Endodermal cell (in vitro differentiated cells): ENCODE data around the gene POSTN. TPM values are rescaled to one million over a fixed set of nuclear protein-coding genes. Genes with fewer than 3 reads are reported as not detected.

Experiments
- DNase-seq: peaks from one replicate; pipeline ENCODE4 v3.0.0-alpha.2; 2017
- H3K27ac ChIP-seq: 2 replicates; pipeline ENCODE4 v1.5.1; 2013; ENCODE audit warnings: mild to moderate bottlenecking, low read depth, low read length, moderate library complexity
- H3K27me3 ChIP-seq: 2 replicates; pipeline ENCODE4 v1.6.1; 2013; ENCODE audit warnings: mild to moderate bottlenecking, low read length, moderate library complexity; ENCODE audit not compliant: insufficient read depth, control insufficient read depth, poor library complexity, severe bottlenecking
- H3K36me3 ChIP-seq: 2 replicates; pipeline ENCODE4 v1.7.0; 2013; ENCODE audit warnings: mild to moderate bottlenecking, low read length, moderate library complexity; ENCODE audit not compliant: control insufficient read depth, insufficient read depth
- H3K4me1 ChIP-seq: one replicate; pipeline ENCODE4 v1.7.0; 2013; ENCODE audit warnings: low read length; ENCODE audit not compliant: control insufficient read depth, insufficient read depth
- H3K4me3 ChIP-seq: 2 replicates; pipeline ENCODE4 v1.5.1; 2013; ENCODE audit warnings: mild to moderate bottlenecking, low read length, moderate library complexity
- H3K9ac ChIP-seq: 2 replicates; pipeline ENCODE4 v1.6.1; 2013; ENCODE audit warnings: mild to moderate bottlenecking, low read length, moderate library complexity; ENCODE audit not compliant: poor library complexity, severe bottlenecking; ENCODE audit errors: extremely low read depth
- H3K9me3 ChIP-seq: 2 replicates; pipeline ENCODE4 v1.6.1; 2013; ENCODE audit warnings: mild to moderate bottlenecking, low read length, moderate library complexity; ENCODE audit not compliant: control insufficient read depth
- H3K27ac Mint-ChIP-seq: 2 replicates; pipeline ENCODE4 v1.8.0; 2020; ENCODE audit warnings: mixed read lengths
- H3K27me3 Mint-ChIP-seq: 2 replicates; pipeline ENCODE4 v1.8.0; 2021; ENCODE audit warnings: mild to moderate bottlenecking, mixed read lengths; ENCODE audit not compliant: insufficient read depth
- H3K36me3 Mint-ChIP-seq: 2 replicates; pipeline ENCODE4 v1.8.0; 2020; ENCODE audit warnings: low read depth, mixed read lengths
- H3K4me1 Mint-ChIP-seq: 2 replicates; pipeline ENCODE4 v1.8.0; 2020; ENCODE audit warnings: mixed read lengths
- H3K4me3 Mint-ChIP-seq: 2 replicates; pipeline ENCODE4 v1.8.0; 2020; ENCODE audit warnings: mild to moderate bottlenecking, moderate library complexity, mixed read lengths
- H3K9me3 Mint-ChIP-seq: 2 replicates; pipeline ENCODE4 v1.8.0; 2020; ENCODE audit warnings: mild to moderate bottlenecking, mixed read lengths
- CTCF ChIP-seq: fragments of 200-600 bp; sonication (generic); conservative IDR thresholded peaks from 2 replicates; pipeline ENCODE4 v1.5.0; 2021; ENCODE audit warnings: antibody characterized with exemption, mild to moderate bottlenecking
- WGBS, 2 experiments: methylation state at CpG; one replicate each; pipeline versions ENCODE4 v1.1.5 to v1.1.7; 2013; ENCODE audit warnings: missing lambda C conversion rate in 2 of 2, mixed read lengths in 1 of 2; ENCODE audit not compliant: insufficient coverage in 1 of 2, insufficient read length in 1 of 2; 5-methylcytosine and 5-hydroxymethylcytosine counted together
- total RNA-seq, 2 donors: library from RNA; stranded (reverse); fragmentation: NEBNext Ultra II Directional in 1 of 2; extraction: Animal tissue kit (Norgen Biotek cat#: 25700) in 1 of 2; gene quantifications; 2 replicates in 1 of 2; 3 replicates in 1 of 2; pipeline ENCODE4 v1.2.1, GENCODE V29; 2021

The POSTN gene
- total RNA-seq, 2 donors from 2014 or later = 0.66 to 1.4 TPM

GRCh38 chr13:37587236-37587635, 11.3 kb downstream of the POSTN start:
- no peak overlapping the region for H3K27ac Mint-ChIP-seq
- H3K4me3 Mint-ChIP-seq = no peak overlapping the region
- WGBS, 2 experiments = 100% methylated on average over 1 to 2 of the region's 2 CpGs
- Histone ChIP-seq H3K9me3 (no peaks in the 10 kb centered on the region), H3K27ac (no peak overlapping the region), H3K27me3 (no peaks in the 10 kb centered on the region), H3K9ac (no peak overlapping the region), H3K4me1 (no peaks in the 10 kb centered on the region), H3K4me3 (no peak overlapping the region), H3K36me3 (no peaks in the 10 kb centered on the region)
- no peaks in the 10 kb centered on the region for H3K9me3 Mint-ChIP-seq
- no peaks in the 10 kb centered on the region for H3K36me3 Mint-ChIP-seq
- no peak for TF ChIP-seq CTCF
- H3K27me3 Mint-ChIP-seq = no peaks in the 10 kb centered on the region
- no peak for DNase-seq
- no peaks in the 10 kb centered on the region for H3K4me1 Mint-ChIP-seq

GRCh38 chr13:37586164-37586563, 12.4 kb downstream of the POSTN start:
- no peak overlapping the region for H3K4me3 Mint-ChIP-seq
- no peak overlapping the region for H3K27ac Mint-ChIP-seq
- no peak for TF ChIP-seq CTCF
- H3K27me3 Mint-ChIP-seq = no peaks in the 10 kb centered on the region
- DNase-seq = no peak
- Histone ChIP-seq H3K4me3 (no peak overlapping the region), H3K9ac (no peak overlapping the region), H3K27ac (no peak overlapping the region), H3K36me3 (no peaks in the 10 kb centered on the region), H3K4me1 (no peaks in the 10 kb centered on the region), H3K9me3 (no peaks in the 10 kb centered on the region), H3K27me3 (no peaks in the 10 kb centered on the region)
- H3K36me3 Mint-ChIP-seq = no peaks in the 10 kb centered on the region
- H3K9me3 Mint-ChIP-seq = no peaks in the 10 kb centered on the region
- no peaks in the 10 kb centered on the region for H3K4me1 Mint-ChIP-seq
- 95 to 96% methylated on average over 3 to 4 of the region's 4 CpGs for WGBS, 2 experiments

- Histone ChIP-seq H3K27me3 (no peaks in the 10 kb centered on the region), H3K9me3 (no peaks in the 10 kb centered on the region), H3K27ac (no peak overlapping the region), H3K4me3 (no peak overlapping the region), H3K4me1 (no peaks in the 10 kb centered on the region), H3K9ac (no peak overlapping the region), H3K36me3 (no peaks in the 10 kb centered on the region)
- no CpG with 5 or more reads among the region's 1 CpG for WGBS, 2 experiments
- no peaks in the 10 kb centered on the region for H3K36me3 Mint-ChIP-seq
- H3K27ac Mint-ChIP-seq = no peak overlapping the region
- H3K27me3 Mint-ChIP-seq = no peaks in the 10 kb centered on the region
- no peak overlapping the region for H3K4me3 Mint-ChIP-seq
- H3K9me3 Mint-ChIP-seq = no peaks in the 10 kb centered on the region
- no peaks in the 10 kb centered on the region for H3K4me1 Mint-ChIP-seq
- no peak for DNase-seq
- TF ChIP-seq CTCF = no peak
Measured at GRCh38 chr13:37585541-37585940, 13.0 kb downstream of the POSTN start.
